ENCODE data around the gene ATP8B3.

GRCh38 chr19:1844513-1845124, 32.5 kb upstream of the ATP8B3 start:
- TF ChIP-seq CTCF (IDR thresholded peaks at IDR 0.05; ENCODE audit: borderline replicate concordance, extremely low read depth, low read length, poor library complexity, severe bottlenecking) (no peak), EZH2 (IDR thresholded peaks at IDR 0.05; ENCODE audit: borderline replicate concordance, low read depth, low read length, severe bottlenecking) (no peak)

Measured in DND-41 (cell line).